NT2/D1 (cell line): ENCODE data around the gene SERPINB5.

ENCODE experiments used
- SUZ12 ChIP-seq: IDR thresholded peaks from 2 replicates; pipeline ENCODE4 v1.6.1; 2011; ENCODE audit not compliant: insufficient read length, insufficient read depth; ENCODE audit errors: extremely low read depth
- ZNF274 ChIP-seq: IDR thresholded peaks from 2 replicates; pipeline ENCODE4 v1.6.1; 2011; ENCODE audit warnings: mild to moderate bottlenecking, low read depth, low read length

DNA sequence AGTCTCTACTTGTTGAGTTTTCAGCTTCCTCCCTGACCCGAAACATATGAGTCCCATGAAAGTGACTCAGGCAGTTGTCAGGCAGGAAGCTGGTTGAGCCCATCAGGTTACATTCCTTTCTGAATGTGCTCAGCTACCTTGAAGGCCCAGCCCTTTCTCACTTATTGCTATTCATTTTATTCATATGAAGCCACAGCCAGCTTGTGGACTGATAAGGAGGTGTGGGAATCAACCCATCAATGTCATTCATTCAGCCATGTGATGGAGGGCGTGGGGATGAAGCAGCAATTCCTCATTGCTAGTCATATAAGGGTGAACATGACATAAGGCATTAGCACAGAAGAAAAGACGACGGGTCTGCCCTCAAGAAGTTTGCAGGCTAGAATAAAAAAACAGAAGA, 49.2 kb upstream of the SERPINB5 start:
- TF ChIP-seq SUZ12 (no peak), ZNF274 (no peak)
